Fibroblast of skin of back (primary cell): ENCODE measurements around the gene BAG5.
"Not testable (repeated sequence)": the region's sequence is repeated elsewhere in the genome, so short reads cannot be mapped to it uniquely, and the experiment has no call there.

ENCODE experiments used
- DNase-seq: peaks from one replicate; pipeline ENCODE4 v3.0.0-alpha.2; 2013

The BAG5 gene

GRCh38 chr14:103521951-103522563 lies 40.4 kb downstream of the BAG5 start:
- DNase-seq = no peak

- DNase-seq = no peak
Measured at GRCh38 chr14:103521438-103521950, 41.0 kb downstream of the BAG5 start.

- DNase-seq = peak; percentile 78
Measured at GRCh38 chr14:103520657-103521437, 41.6 kb downstream of the BAG5 start.

GRCh38 chr14:103520269-103520656 lies 42.2 kb downstream of the BAG5 start:
- DNase-seq = no peak

- no peak for DNase-seq
Measured at GRCh38 chr14:103519837-103520212, 42.6 kb downstream of the BAG5 start.

- peak; percentile 34 for DNase-seq
Measured at GRCh38 chr14:103519043-103519836, 43.2 kb downstream of the BAG5 start.

- peak; percentile 50 for DNase-seq
Measured at GRCh38 chr14:103518422-103519042, 43.9 kb downstream of the BAG5 start.

GRCh38 chr14:103517721-103518421 lies 44.6 kb downstream of the BAG5 start:
- DNase-seq = no peak

- DNase-seq = no peak
Measured at GRCh38 chr14:103517174-103517566, 45.3 kb downstream of the BAG5 start.

- no peak for DNase-seq
Measured at GRCh38 chr14:103516426-103517173, 45.9 kb downstream of the BAG5 start.

GRCh38 chr14:103514596-103515421 lies 47.6 kb downstream of the BAG5 start:
- DNase-seq = no peak

GRCh38 chr14:103512701-103513611 lies 49.5 kb downstream of the BAG5 start:
- DNase-seq = peak; percentile 46

GRCh38 chr14:103512180-103512579 lies 50.3 kb downstream of the BAG5 start:
- DNase-seq = not testable (repeated sequence)

GRCh38 chr14:103510724-103511693 lies 51.4 kb downstream of the BAG5 start:
- no peak for DNase-seq

GRCh38 chr14:103509864-103510723 lies 52.4 kb downstream of the BAG5 start:
- no peak for DNase-seq

GRCh38 chr14:103508521-103509329 lies 53.7 kb downstream of the BAG5 start:
- no peak for DNase-seq
